ENCODE measurements around the gene GRWD1. TPM values are rescaled to one million over a fixed set of nuclear protein-coding genes. Genes with fewer than 3 reads are reported as not detected.

The GRWD1 gene
- total and polyA plus RNA-seq, 2 of the 8 experiments (the other 6 are each of a cell fraction or from before 2014, with no cell fraction given) = 36.9 to 61.9 TPM

GRCh38 chr19:48396824-48397176 is 49.0 kb upstream of the GRWD1 start:
- Histone ChIP-seq H4K5ac (ENCODE audit: insufficient read length, low read depth, low read length) (no peak overlapping the region), H3K18ac (ENCODE audit: extremely low read depth, low read length) (no peak overlapping the region), H3K9me3 (ENCODE audit: insufficient read depth in 2 of 2, low read depth in 1 of 2, low read length in 1 of 2) (no peaks in the 10 kb centered on the region), H3K27ac (ENCODE audit: low read depth, low read length) (no peak overlapping the region), H2BK20ac (ENCODE audit: low read length) (no peak overlapping the region), H4K8ac (ENCODE audit: extremely low read depth, insufficient read depth, low read length) (no peak overlapping the region), H2BK120ac (replicated peaks; ENCODE audit: low read depth, low read length) (no peak overlapping the region), H3K23me2 (ENCODE audit: low read depth, low read length) (peaks cover 27% of the 10 kb centered on the region), H4K91ac (replicated peaks; ENCODE audit: insufficient read length, low read length) (no peak overlapping the region), H2BK5ac (ENCODE audit: low read depth, low read length) (no peak overlapping the region), H2BK12ac (ENCODE audit: low read depth, low read length) (no peak overlapping the region), H2AK5ac (ENCODE audit: low read depth, low read length) (no peak overlapping the region), H4K20me1 (replicated peaks in 1 of 2; ENCODE audit: control insufficient read depth in 1 of 2, insufficient read depth in 2 of 2, low read length in 2 of 2) (no peaks in the 10 kb centered on the region), H3K14ac (ENCODE audit: insufficient read length) (no peak overlapping the region), H3K27me3 (replicated peaks in 1 of 4; ENCODE audit: control insufficient read depth in 3 of 4, extremely low read depth in 1 of 4, insufficient read depth in 3 of 4, low read length in 3 of 4) (peaks cover 6 to 50% (median 42%) of the 10 kb centered on the region in 4 experiments), H3K79me2 (ENCODE audit: control insufficient read depth in 1 of 2, insufficient read depth in 2 of 2, low read length in 2 of 2) (no peaks in the 10 kb centered on the region), H3K4me2 (ENCODE audit: insufficient read depth in 1 of 2, low read depth in 2 of 2, low read length in 2 of 2) (peak overlapping the region in 1 of 2 experiments; percentile 100; a peak in 1 of 4 replicates), H3K9ac (replicated peaks in 1 of 4; ENCODE audit: extremely low read depth in 1 of 4, low read depth in 3 of 4, low read length in 3 of 4) (no peak overlapping the region), H3K4me1 (replicated peaks in 1 of 4; ENCODE audit: control insufficient read depth in 3 of 4, insufficient read depth in 4 of 4, low read length in 3 of 4) (peaks cover 8 to 53% (median 41%) of the 10 kb centered on the region in 4 experiments), H3K36me3 (ENCODE audit: control insufficient read depth in 2 of 4, insufficient read depth in 4 of 4, low read length in 3 of 4) (no peaks in the 10 kb centered on the region), H3K56ac (replicated peaks; ENCODE audit: insufficient read length, low read depth, low read length) (no peak overlapping the region), H3K4ac (replicated peaks; ENCODE audit: insufficient read length, low read depth, low read length) (no peak overlapping the region), H3K23ac (ENCODE audit: insufficient read length) (no peak overlapping the region), H2BK15ac (ENCODE audit: low read length) (no peak overlapping the region), H3K79me1 (ENCODE audit: low read depth, low read length) (no peaks in the 10 kb centered on the region), H2AFZ (ENCODE audit: low read length) (no peak overlapping the region), H3K4me3 (ENCODE audit: extremely low read depth in 1 of 4, insufficient read depth in 2 of 4, low read depth in 3 of 4, low read length in 4 of 4) (0 out of 8 replicates have a peak overlapping the region, but pooled peaks of 1 of the 4 experiments have one; percentile 86)
- WGBS, 2 experiments (ENCODE audit: extremely low coverage in 1 of 2, insufficient coverage in 1 of 2, insufficient read length in 1 of 2, insufficient replicate concordance in 2 of 2, low coverage in 1 of 2, low lambda C conversion rate in 2 of 2, missing lambda C conversion rate in 1 of 2) = 80% methylated on average over 2 of the region's 2 CpGs; no CpG with 5 or more reads in 1 of the 2 experiments
- POLR2A ChIA-PET (ENCODE audit: partially characterized antibody) = interaction anchor here (4.0 kb wide), 1 partner anchor 17 kb away, joined by 20 read pairs; no protein-coding TSS in a partner anchor
- no peak for TF ChIP-seq POLR2AphosphoS5 (IDR thresholded peaks at IDR 0.05; ENCODE audit: low read depth, low read length)
- no peak for TF ChIP-seq NANOG (IDR thresholded peaks at IDR 0.05; ENCODE audit: insufficient read depth, low read depth, low read length, poor library complexity, severe bottlenecking)
- TF ChIP-seq POLR2A (IDR thresholded peaks at IDR 0.05; ENCODE audit: control extremely low read depth in 1 of 2, low read depth in 2 of 2, low read length in 2 of 2) = 0 out of 3 replicates have a peak, but pooled peaks of 1 of the 2 experiments have one; percentile 29
- TF ChIP-seq MAX (IDR thresholded peaks at IDR 0.05) = no peak
- TF ChIP-seq MAFK (IDR thresholded peaks at IDR 0.05; ENCODE audit: low read depth, low read length) = no peak
- DNase-seq (ENCODE audit: low read depth in 1 of 2, low spot score in 2 of 2) (no peak), FAIRE-seq (no peak)
- CTCF ChIA-PET (ENCODE audit: partially characterized antibody) = no interaction called here
